SK-N-SH (cell line): ENCODE results near the gene EFHD1. TPM values are rescaled to one million over a fixed set of nuclear protein-coding genes. Genes with fewer than 3 reads are reported as not detected.

Experiments
- CTCF ChIA-PET: fragments of 300-600, 350-600 bp; formaldehyde crosslinking; extraction: SDS; loops from one replicate; lab custom pipeline; 2021; lab: Yijun Ruan, JAX
- POLR2A ChIA-PET: fragments of 350-600 bp; sonication (Branson Sonifier 250); formaldehyde crosslinking; extraction: SDS; loops from one replicate; lab custom pipeline; 2020; ENCODE audit warnings: antibody characterized with exemption, inconsistent platforms; lab: Yijun Ruan, JAX
- DNase-seq: peaks from one replicate; pipeline ENCODE4 v3.0.0; 2012
- H2AFZ ChIP-seq: fragments of 200-600 bp; sonication (generic); 2 replicates; pipeline ENCODE4 v1.8.1; 2016; ENCODE audit warnings: antibody characterized with exemption, mild to moderate bottlenecking, low read depth
- H3F3A ChIP-seq: fragments of 200-600 bp; sonication (generic); replicated peaks from 2 replicates; pipeline ENCODE3; 2016; ENCODE audit warnings: antibody characterized with exemption, mild to moderate bottlenecking; ENCODE audit not compliant: insufficient read depth
- H3K27ac ChIP-seq, 2 experiments: fragments of 200-500 bp in 1 of 2; fragments of 200-600 bp in 1 of 2; sonication (Bioruptor generic) in 1 of 2; sonication (generic), shearing (Covaris generic) in 1 of 2; 2 replicates each; pipeline versions ENCODE4 v1.5.1 to v1.6.1; 2014 to 2016; ENCODE audit warnings: low read depth in 2 of 2, inconsistent platforms in 1 of 2, low read length in 1 of 2, mild to moderate bottlenecking in 1 of 2, mixed read lengths in 1 of 2
- H3K27me3 ChIP-seq: fragments of 200-600 bp; sonication (generic), shearing (Covaris generic); 2 replicates; pipeline ENCODE4 v1.6.1; 2016; ENCODE audit warnings: mixed run types; ENCODE audit not compliant: insufficient read depth
- H3K36me3 ChIP-seq, 2 experiments: fragments of 200-500 bp in 1 of 2; fragments of 200-600 bp in 1 of 2; sonication (Bioruptor generic) in 1 of 2; sonication (generic) in 1 of 2; replicated peaks in 1 of 2; 2 replicates each; pipeline versions ENCODE3 to v1.5.1; 2014 to 2016; ENCODE audit warnings: low read length in 1 of 2, mild to moderate bottlenecking in 1 of 2; ENCODE audit not compliant: insufficient read depth in 2 of 2, control insufficient read depth in 1 of 2
- H3K4me1 ChIP-seq, 2 experiments: fragments of 200-500 bp in 1 of 2; fragments of 200-600 bp in 1 of 2; sonication (Bioruptor generic) in 1 of 2; sonication (generic), shearing (Covaris generic) in 1 of 2; 2 replicates each; pipeline versions ENCODE4 v1.5.1 to v1.6.1; 2014 to 2016; ENCODE audit warnings: low read depth in 1 of 2, low read length in 1 of 2, mixed run types in 1 of 2; ENCODE audit not compliant: insufficient read depth in 2 of 2, control insufficient read depth in 1 of 2
- H3K4me2 ChIP-seq: fragments of 200-600 bp; sonication (generic), shearing (Covaris generic); 2 replicates; pipeline ENCODE4 v1.6.1; 2017; ENCODE audit warnings: mixed run types
- H3K4me3 ChIP-seq, 2 experiments: fragments of 200-500 bp in 1 of 2; fragments of 200-600 bp in 1 of 2; sonication (Bioruptor generic) in 1 of 2; sonication (generic), shearing (Covaris generic) in 1 of 2; 2 replicates each; pipeline versions ENCODE4 v1.5.1 to v1.8.1; 2014 to 2016; ENCODE audit warnings: low read depth in 2 of 2, inconsistent platforms in 1 of 2, low read length in 1 of 2, mild to moderate bottlenecking in 1 of 2, mixed read lengths in 1 of 2, moderate library complexity in 1 of 2
- H3K79me2 ChIP-seq: fragments of 200-600 bp; sonication (generic); 2 replicates; pipeline ENCODE4 v1.8.1; 2017; ENCODE audit warnings: mild to moderate bottlenecking; ENCODE audit not compliant: insufficient read depth
- H3K9ac ChIP-seq: fragments of 200-600 bp; sonication (generic); 2 replicates; pipeline ENCODE4 v1.6.1; 2017; ENCODE audit warnings: mixed run types
- H3K9me2 ChIP-seq: fragments of 200-600 bp; sonication (generic); 2 replicates; pipeline ENCODE4 v1.6.1; 2017; ENCODE audit warnings: mixed run types
- H3K9me3 ChIP-seq: fragments of 200-600 bp; sonication (generic); 2 replicates; pipeline ENCODE4 v1.6.1; 2017; ENCODE audit warnings: mixed run types, mild to moderate bottlenecking, moderate library complexity
- H4K20me1 ChIP-seq: fragments of 200-600 bp; sonication (generic); 2 replicates; pipeline ENCODE4 v1.6.1; 2017; ENCODE audit warnings: mild to moderate bottlenecking, mixed run types; ENCODE audit not compliant: insufficient read depth
- CHD2 ChIP-seq: fragments of 150-350 bp; IDR thresholded peaks from 2 replicates; pipeline ENCODE4 v1.6.1; 2018; ENCODE audit warnings: low read length; ENCODE audit not compliant: partially characterized antibody
- EZH2phosphoT487 ChIP-seq: fragments of 200-600 bp; sonication (generic); IDR thresholded peaks from 2 replicates; pipeline ENCODE4 v1.6.1; 2017; ENCODE audit warnings: low read depth, mixed run types, mild to moderate bottlenecking, antibody characterized with exemption, moderate library complexity, borderline replicate concordance
- FOSL2 ChIP-seq: IDR thresholded peaks from 2 replicates; pipeline ENCODE4 v1.4.0; 2012; ENCODE audit warnings: low read depth, mild to moderate bottlenecking, moderate library complexity, borderline replicate concordance
- FOXJ3 ChIP-seq: sonication (generic); formaldehyde crosslinking; IDR thresholded peaks from 2 replicates; pipeline ENCODE4 v1.5.1; 2020; ENCODE audit warnings: mild to moderate bottlenecking, missing genetic modification reagents
- GABPA ChIP-seq: IDR thresholded peaks from 2 replicates; pipeline ENCODE4 v1.4.0; 2012; ENCODE audit warnings: low read depth, mild to moderate bottlenecking
- GATA2 ChIP-seq: sonication (generic); formaldehyde crosslinking; IDR thresholded peaks from 2 replicates; pipeline ENCODE4 v1.5.0; 2020; ENCODE audit warnings: mild to moderate bottlenecking, missing genetic modification reagents
- JUND ChIP-seq: IDR thresholded peaks from 2 replicates; pipeline ENCODE4 v1.4.0; 2012
- NRF1 ChIP-seq: IDR thresholded peaks from 2 replicates; pipeline ENCODE4 v1.6.1; 2012; ENCODE audit warnings: low read depth, mild to moderate bottlenecking, low read length
- POLR2AphosphoS5 ChIP-seq: IDR thresholded peaks from 2 replicates; pipeline ENCODE4 v1.6.1; 2012; ENCODE audit warnings: low read depth, low read length
- YY1 ChIP-seq: IDR thresholded peaks from 2 replicates; pipeline ENCODE4 v1.4.0; 2012; ENCODE audit warnings: low read depth, mild to moderate bottlenecking
- WGBS: methylation state at CpG from one replicate; pipeline ENCODE4 v1.1.6; 2017; ENCODE audit warnings: low lambda C conversion rate; 5-methylcytosine and 5-hydroxymethylcytosine counted together
- polyA plus RNA-seq, 3 experiments: library from polyadenylated mRNA; depleted of rRNA; stranded (reverse); fragments of >200 nt; gene quantifications; 2 replicates each; pipeline ENCODE4 v1.2.3, GENCODE V29; 2012
- TF ChIP-seq, protein P1 (sequence below): fragments of 200-600 bp; sonication (generic); IDR thresholded peaks from 2 replicates; pipeline ENCODE4 v1.6.1; 2017; ENCODE audit warnings: antibody characterized with exemption, mild to moderate bottlenecking, moderate library complexity
- TF ChIP-seq, protein P2 (sequence below): IDR thresholded peaks from 2 replicates; pipeline ENCODE4 v1.4.0; 2012; ENCODE audit warnings: low read depth, borderline replicate concordance
- TF ChIP-seq, protein P3 (sequence below): IDR thresholded peaks from 2 replicates; pipeline ENCODE4; 2012
- TF ChIP-seq, protein P4 (sequence below): fragments of 150-350 bp; IDR thresholded peaks from 2 replicates; pipeline ENCODE4 v1.6.1; 2017; ENCODE audit warnings: antibody characterized with exemption, low read length, low read depth, borderline replicate concordance

The EFHD1 gene
- polyA plus RNA-seq, 1 of the 3 experiments (the other 2 are of a cell fraction) = not detected

DNA sequence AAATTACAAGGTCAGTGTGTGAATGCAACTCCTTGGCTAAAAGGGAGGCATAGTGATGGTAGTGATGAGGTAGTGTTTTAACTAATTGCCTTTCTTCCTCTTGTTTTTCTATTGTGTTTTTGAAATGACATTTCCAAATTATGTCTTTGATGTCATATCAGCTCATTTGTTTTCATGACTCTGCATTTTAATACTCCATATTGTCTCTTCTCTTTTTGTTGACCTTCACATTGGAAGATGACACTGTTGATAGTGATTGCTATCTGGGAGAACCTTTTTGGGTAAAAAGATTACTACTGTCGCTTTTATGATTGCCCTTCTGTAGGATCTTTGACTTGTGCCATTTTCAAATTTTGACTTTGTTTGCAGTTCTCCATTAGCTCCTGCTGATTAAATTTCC lies 66.8 kb downstream of the EFHD1 start:
- peaks cover 15% of the 10 kb centered on the region in 2 experiments; a peak in 3 of 4 replicates for H3K4me1 ChIP-seq
- no peaks in the 10 kb centered on the region for H3K9me3 ChIP-seq
- no peak overlapping the region for H3K9ac ChIP-seq
- no peaks in the 10 kb centered on the region for H3K9me2 ChIP-seq
- peak overlapping the region; percentile 16; the same call in 1 of the 2 replicates for H3K4me2 ChIP-seq
- 61% methylated on average over 1 of the region's 1 CpG for WGBS
- no peaks in the 10 kb centered on the region for H3K27me3 ChIP-seq
- no peak overlapping the region for H2AFZ ChIP-seq
- 0 out of 4 replicates have a peak overlapping the region, but pooled peaks of 1 of the 2 experiments have one; percentile 6 for H3K4me3 ChIP-seq
- DNase-seq = no peak
- TF ChIP-seq FOXJ3 = no peak
- TF ChIP-seq, protein P1, sequence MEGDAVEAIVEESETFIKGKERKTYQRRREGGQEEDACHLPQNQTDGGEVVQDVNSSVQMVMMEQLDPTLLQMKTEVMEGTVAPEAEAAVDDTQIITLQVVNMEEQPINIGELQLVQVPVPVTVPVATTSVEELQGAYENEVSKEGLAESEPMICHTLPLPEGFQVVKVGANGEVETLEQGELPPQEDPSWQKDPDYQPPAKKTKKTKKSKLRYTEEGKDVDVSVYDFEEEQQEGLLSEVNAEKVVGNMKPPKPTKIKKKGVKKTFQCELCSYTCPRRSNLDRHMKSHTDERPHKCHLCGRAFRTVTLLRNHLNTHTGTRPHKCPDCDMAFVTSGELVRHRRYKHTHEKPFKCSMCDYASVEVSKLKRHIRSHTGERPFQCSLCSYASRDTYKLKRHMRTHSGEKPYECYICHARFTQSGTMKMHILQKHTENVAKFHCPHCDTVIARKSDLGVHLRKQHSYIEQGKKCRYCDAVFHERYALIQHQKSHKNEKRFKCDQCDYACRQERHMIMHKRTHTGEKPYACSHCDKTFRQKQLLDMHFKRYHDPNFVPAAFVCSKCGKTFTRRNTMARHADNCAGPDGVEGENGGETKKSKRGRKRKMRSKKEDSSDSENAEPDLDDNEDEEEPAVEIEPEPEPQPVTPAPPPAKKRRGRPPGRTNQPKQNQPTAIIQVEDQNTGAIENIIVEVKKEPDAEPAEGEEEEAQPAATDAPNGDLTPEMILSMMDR = no peak
- no peak for TF ChIP-seq NRF1
- TF ChIP-seq POLR2AphosphoS5 = no peak
- TF ChIP-seq CHD2 = no peak
- TF ChIP-seq JUND = no peak
- no peak for TF ChIP-seq FOSL2
- TF ChIP-seq, protein P2, sequence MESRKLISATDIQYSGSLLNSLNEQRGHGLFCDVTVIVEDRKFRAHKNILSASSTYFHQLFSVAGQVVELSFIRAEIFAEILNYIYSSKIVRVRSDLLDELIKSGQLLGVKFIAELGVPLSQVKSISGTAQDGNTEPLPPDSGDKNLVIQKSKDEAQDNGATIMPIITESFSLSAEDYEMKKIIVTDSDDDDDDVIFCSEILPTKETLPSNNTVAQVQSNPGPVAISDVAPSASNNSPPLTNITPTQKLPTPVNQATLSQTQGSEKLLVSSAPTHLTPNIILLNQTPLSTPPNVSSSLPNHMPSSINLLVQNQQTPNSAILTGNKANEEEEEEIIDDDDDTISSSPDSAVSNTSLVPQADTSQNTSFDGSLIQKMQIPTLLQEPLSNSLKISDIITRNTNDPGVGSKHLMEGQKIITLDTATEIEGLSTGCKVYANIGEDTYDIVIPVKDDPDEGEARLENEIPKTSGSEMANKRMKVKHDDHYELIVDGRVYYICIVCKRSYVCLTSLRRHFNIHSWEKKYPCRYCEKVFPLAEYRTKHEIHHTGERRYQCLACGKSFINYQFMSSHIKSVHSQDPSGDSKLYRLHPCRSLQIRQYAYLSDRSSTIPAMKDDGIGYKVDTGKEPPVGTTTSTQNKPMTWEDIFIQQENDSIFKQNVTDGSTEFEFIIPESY = no peak
- TF ChIP-seq GATA2 (CRISPR knock-in tag) = no peak
- TF ChIP-seq, protein P3, sequence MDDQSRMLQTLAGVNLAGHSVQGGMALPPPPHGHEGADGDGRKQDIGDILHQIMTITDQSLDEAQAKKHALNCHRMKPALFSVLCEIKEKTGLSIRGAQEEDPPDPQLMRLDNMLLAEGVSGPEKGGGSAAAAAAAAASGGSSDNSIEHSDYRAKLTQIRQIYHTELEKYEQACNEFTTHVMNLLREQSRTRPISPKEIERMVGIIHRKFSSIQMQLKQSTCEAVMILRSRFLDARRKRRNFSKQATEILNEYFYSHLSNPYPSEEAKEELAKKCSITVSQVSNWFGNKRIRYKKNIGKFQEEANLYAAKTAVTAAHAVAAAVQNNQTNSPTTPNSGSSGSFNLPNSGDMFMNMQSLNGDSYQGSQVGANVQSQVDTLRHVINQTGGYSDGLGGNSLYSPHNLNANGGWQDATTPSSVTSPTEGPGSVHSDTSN = no peak
- no peak for TF ChIP-seq EZH2phosphoT487
- no peak for TF ChIP-seq GABPA
- no peak for TF ChIP-seq YY1
- TF ChIP-seq, protein P4, sequence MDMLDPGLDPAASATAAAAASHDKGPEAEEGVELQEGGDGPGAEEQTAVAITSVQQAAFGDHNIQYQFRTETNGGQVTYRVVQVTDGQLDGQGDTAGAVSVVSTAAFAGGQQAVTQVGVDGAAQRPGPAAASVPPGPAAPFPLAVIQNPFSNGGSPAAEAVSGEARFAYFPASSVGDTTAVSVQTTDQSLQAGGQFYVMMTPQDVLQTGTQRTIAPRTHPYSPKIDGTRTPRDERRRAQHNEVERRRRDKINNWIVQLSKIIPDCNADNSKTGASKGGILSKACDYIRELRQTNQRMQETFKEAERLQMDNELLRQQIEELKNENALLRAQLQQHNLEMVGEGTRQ = no peak
- POLR2A ChIA-PET = no interaction called here
- H4K20me1 ChIP-seq = peaks cover 23% of the 10 kb centered on the region
- CTCF ChIA-PET = no interaction called here
- peaks cover 80% of the 10 kb centered on the region for H3K79me2 ChIP-seq
- no peaks in the 10 kb centered on the region for H3F3A ChIP-seq
- H3K27ac ChIP-seq = no peak overlapping the region
- peaks cover 0 to 4% of the 10 kb centered on the region in 2 experiments for H3K36me3 ChIP-seq
